ENCODE results near the gene THOC5.

The THOC5 gene

DNA sequence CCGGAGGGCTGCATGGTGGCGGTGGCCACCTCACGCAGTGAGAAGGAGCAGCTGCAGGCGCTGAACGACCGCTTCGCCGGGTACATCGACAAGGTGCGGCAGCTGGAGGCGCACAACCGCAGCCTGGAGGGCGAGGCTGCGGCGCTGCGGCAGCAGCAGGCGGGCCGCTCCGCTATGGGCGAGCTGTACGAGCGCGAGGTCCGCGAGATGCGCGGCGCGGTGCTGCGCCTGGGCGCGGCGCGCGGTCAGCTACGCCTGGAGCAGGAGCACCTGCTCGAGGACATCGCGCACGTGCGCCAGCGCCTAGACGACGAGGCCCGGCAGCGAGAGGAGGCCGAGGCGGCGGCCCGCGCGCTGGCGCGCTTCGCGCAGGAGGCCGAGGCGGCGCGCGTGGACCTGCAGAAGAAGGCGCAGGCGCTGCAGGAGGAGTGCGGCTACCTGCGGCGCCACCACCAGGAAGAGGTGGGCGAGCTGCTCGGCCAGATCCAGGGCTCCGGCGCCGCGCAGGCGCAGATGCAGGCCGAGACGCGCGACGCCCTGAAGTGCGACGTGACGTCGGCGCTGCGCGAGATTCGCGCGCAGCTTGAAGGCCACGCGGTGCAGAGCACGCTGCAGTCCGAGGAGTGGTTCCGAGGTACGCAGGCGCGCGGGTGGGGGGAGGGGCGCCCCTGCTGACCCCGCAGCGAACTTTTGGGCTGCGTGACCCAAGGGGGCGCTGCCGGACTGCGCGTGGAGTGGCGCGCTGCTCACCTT, 72.9 kb downstream of the THOC5 start:
- TF ChIP-seq, protein P1, sequence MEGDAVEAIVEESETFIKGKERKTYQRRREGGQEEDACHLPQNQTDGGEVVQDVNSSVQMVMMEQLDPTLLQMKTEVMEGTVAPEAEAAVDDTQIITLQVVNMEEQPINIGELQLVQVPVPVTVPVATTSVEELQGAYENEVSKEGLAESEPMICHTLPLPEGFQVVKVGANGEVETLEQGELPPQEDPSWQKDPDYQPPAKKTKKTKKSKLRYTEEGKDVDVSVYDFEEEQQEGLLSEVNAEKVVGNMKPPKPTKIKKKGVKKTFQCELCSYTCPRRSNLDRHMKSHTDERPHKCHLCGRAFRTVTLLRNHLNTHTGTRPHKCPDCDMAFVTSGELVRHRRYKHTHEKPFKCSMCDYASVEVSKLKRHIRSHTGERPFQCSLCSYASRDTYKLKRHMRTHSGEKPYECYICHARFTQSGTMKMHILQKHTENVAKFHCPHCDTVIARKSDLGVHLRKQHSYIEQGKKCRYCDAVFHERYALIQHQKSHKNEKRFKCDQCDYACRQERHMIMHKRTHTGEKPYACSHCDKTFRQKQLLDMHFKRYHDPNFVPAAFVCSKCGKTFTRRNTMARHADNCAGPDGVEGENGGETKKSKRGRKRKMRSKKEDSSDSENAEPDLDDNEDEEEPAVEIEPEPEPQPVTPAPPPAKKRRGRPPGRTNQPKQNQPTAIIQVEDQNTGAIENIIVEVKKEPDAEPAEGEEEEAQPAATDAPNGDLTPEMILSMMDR (IDR thresholded peaks at IDR 0.05; ENCODE audit: low read depth, low read length, poor library complexity, severe bottlenecking): no peak
- no peak for TF ChIP-seq EZH2phosphoT487 (IDR thresholded peaks at IDR 0.05; ENCODE audit: borderline replicate concordance, low read length)
- no peak overlapping the region for H3K4me2 ChIP-seq (ENCODE audit: low read length)
- H3K36me3 ChIP-seq (ENCODE audit: control insufficient read depth, low read length): no peaks in the 10 kb centered on the region
- H3K27me3 ChIP-seq (ENCODE audit: control insufficient read depth, low read length): peaks cover 31% of the 10 kb centered on the region
- H3K9me3 ChIP-seq (ENCODE audit: control insufficient read depth, insufficient read depth, low read length): no peaks in the 10 kb centered on the region
- H4K20me1 ChIP-seq (ENCODE audit: control insufficient read depth, insufficient read depth, low read depth, low read length): peaks cover 3% of the 10 kb centered on the region
- no peaks in the 10 kb centered on the region for H3K79me2 ChIP-seq (ENCODE audit: control insufficient read depth, low read length)
- H3F3A ChIP-seq (ENCODE audit: control insufficient read depth, insufficient read depth): no peaks in the 10 kb centered on the region
- H3K9me2 ChIP-seq (replicated peaks; ENCODE audit: control insufficient read depth, low read length): no peaks in the 10 kb centered on the region
- H3K4me3 ChIP-seq (ENCODE audit: low read length): no peak overlapping the region
- H3K27ac ChIP-seq (ENCODE audit: low read depth, low read length): no peak overlapping the region
- peaks cover 13% of the 10 kb centered on the region for H3K4me1 ChIP-seq (ENCODE audit: control insufficient read depth, low read length)

DNA sequence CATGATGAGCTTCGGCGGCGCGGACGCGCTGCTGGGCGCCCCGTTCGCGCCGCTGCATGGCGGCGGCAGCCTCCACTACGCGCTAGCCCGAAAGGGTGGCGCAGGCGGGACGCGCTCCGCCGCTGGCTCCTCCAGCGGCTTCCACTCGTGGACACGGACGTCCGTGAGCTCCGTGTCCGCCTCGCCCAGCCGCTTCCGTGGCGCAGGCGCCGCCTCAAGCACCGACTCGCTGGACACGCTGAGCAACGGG, 73.4 kb downstream of the THOC5 start:
- H3K27me3 ChIP-seq (ENCODE audit: control insufficient read depth, low read length): peaks cover 35% of the 10 kb centered on the region

DNA sequence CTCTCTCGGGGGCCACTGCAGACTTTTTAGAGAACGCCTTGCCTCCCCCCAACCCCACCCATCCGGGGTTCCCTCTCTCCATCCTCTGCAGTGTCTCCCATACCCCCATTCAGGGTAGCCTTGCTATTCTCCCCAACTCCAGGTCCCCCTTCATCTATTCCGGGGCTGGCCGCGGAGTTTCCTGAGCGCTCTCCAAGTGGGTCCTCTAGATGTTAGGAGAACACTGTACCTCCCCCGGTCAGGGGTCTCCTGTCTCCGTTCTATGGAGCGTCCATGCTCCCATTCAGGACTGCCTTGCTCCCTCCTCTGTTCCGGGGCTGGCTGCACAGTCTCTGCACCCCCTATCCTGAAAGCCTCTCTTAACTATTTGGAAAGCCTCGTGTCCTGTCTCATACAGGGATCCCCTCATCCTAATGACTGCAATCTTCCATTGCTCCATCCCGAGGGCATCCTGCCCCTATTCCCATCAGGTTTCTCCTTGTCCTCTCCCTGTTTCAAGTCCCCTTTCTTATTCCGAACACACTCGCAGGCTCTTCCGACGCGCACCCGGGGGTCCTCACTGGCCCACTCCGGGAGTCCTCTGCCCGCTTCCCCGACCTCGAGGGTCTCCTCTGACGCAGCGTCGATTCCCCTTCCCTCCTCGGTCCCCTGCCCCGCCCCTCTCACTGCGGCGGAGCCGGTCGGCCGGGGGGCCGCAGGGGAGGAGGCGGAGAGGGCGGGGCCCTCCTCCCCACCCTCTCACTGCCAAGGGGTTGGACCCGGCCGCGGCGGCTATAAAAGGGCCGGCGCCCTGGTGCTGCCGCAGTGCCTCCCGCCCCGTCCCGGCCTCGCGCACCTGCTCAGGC, 73.9 kb downstream of the THOC5 start, which contains the start of gene NEFH:
TSS of gene NEFH (plus strand) at position 802 of the 845 bp plus-strand sequence. CDS start 45 bp downstream, outside the sequence.
- Histone ChIP-seq H3K4me3 (ENCODE audit: low read length) (no peak within 1 kb of the TSS), H3K9me2 (replicated peaks; ENCODE audit: control insufficient read depth, low read length) (no peaks in the 10 kb centered on the region), H3K4me2 (ENCODE audit: low read length) (no peak within 1 kb of the TSS), H3F3A (ENCODE audit: control insufficient read depth, insufficient read depth) (no peaks in the 10 kb centered on the region), H3K27me3 (ENCODE audit: control insufficient read depth, low read length) (peaks cover 37% of the 10 kb centered on the region), H3K4me1 (ENCODE audit: control insufficient read depth, low read length) (peaks cover 19% of the 10 kb centered on the region), H3K27ac (ENCODE audit: low read depth, low read length) (no peak within 1 kb of the TSS), H4K20me1 (ENCODE audit: control insufficient read depth, insufficient read depth, low read depth, low read length) (peaks cover 3% of the 10 kb centered on the region), H3K36me3 (ENCODE audit: control insufficient read depth, low read length) (no peaks in the 10 kb centered on the region), H3K9me3 (ENCODE audit: control insufficient read depth, insufficient read depth, low read length) (no peaks in the 10 kb centered on the region), H3K79me2 (ENCODE audit: control insufficient read depth, low read length) (no peaks in the 10 kb centered on the region)
- no peak for TF ChIP-seq EZH2phosphoT487 (IDR thresholded peaks at IDR 0.05; ENCODE audit: borderline replicate concordance, low read length)

More for the DNA sequence above, 73.4 kb downstream of the THOC5 start:
- H3K27ac ChIP-seq (ENCODE audit: low read depth, low read length): no peak overlapping the region
- peaks cover 18% of the 10 kb centered on the region for H3K4me1 ChIP-seq (ENCODE audit: control insufficient read depth, low read length)
- no peaks in the 10 kb centered on the region for H3K9me2 ChIP-seq (replicated peaks; ENCODE audit: control insufficient read depth, low read length)
- no peak overlapping the region for H3K4me3 ChIP-seq (ENCODE audit: low read length)
- no peaks in the 10 kb centered on the region for H3F3A ChIP-seq (ENCODE audit: control insufficient read depth, insufficient read depth)
- H3K4me2 ChIP-seq (ENCODE audit: low read length): no peak overlapping the region
- H3K79me2 ChIP-seq (ENCODE audit: control insufficient read depth, low read length): no peaks in the 10 kb centered on the region
- H3K9me3 ChIP-seq (ENCODE audit: control insufficient read depth, insufficient read depth, low read length): no peaks in the 10 kb centered on the region
- no peak for TF ChIP-seq EZH2phosphoT487 (IDR thresholded peaks at IDR 0.05; ENCODE audit: borderline replicate concordance, low read length)
- TF ChIP-seq, protein P1 (IDR thresholded peaks at IDR 0.05; ENCODE audit: low read depth, low read length, poor library complexity, severe bottlenecking): no peak
- H4K20me1 ChIP-seq (ENCODE audit: control insufficient read depth, insufficient read depth, low read depth, low read length): peaks cover 3% of the 10 kb centered on the region
- no peaks in the 10 kb centered on the region for H3K36me3 ChIP-seq (ENCODE audit: control insufficient read depth, low read length)
